ENCODE results near the gene APOL1.

The APOL1 gene

DNA sequence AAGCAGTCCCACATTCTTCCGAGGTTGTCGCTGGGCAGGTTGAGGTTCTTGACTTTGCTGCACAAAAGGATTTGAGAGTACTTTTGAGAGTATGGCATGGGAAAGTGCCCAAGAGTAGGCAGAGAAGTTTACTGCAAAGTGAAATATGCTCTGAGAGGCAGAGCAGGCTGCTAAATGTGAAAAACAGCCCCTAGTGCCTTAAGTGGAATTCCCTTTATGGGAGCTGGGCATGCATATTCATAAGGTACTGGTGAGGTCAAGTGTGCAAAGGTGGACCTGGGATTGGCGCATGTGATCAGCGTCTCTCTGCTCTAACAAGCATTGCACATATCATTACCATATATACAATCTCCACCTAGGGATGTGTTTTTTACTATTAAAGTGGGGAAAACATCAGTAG is 39.3 kb upstream of the APOL1 start:
- peak overlapping the region in 1 of 2 experiments; percentile 30 for H3K4me3 ChIP-seq (ENCODE audit: low read depth in 1 of 2, low read length in 1 of 2)
- H3K27ac ChIP-seq = peak overlapping the region; percentile 83
- peaks cover 36 to 39% of the 10 kb centered on the region in 2 experiments for H3K4me1 ChIP-seq (ENCODE audit: control insufficient read depth in 1 of 2, insufficient read depth in 1 of 2, low read depth in 1 of 2, low read length in 1 of 2)
- TF ChIP-seq, protein P1, sequence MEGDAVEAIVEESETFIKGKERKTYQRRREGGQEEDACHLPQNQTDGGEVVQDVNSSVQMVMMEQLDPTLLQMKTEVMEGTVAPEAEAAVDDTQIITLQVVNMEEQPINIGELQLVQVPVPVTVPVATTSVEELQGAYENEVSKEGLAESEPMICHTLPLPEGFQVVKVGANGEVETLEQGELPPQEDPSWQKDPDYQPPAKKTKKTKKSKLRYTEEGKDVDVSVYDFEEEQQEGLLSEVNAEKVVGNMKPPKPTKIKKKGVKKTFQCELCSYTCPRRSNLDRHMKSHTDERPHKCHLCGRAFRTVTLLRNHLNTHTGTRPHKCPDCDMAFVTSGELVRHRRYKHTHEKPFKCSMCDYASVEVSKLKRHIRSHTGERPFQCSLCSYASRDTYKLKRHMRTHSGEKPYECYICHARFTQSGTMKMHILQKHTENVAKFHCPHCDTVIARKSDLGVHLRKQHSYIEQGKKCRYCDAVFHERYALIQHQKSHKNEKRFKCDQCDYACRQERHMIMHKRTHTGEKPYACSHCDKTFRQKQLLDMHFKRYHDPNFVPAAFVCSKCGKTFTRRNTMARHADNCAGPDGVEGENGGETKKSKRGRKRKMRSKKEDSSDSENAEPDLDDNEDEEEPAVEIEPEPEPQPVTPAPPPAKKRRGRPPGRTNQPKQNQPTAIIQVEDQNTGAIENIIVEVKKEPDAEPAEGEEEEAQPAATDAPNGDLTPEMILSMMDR (IDR thresholded peaks at IDR 0.05) = no peak
- H3K9me3 ChIP-seq = no peaks in the 10 kb centered on the region
- H3K36me3 ChIP-seq = no peaks in the 10 kb centered on the region
- no peaks in the 10 kb centered on the region for H3K27me3 ChIP-seq

DNA sequence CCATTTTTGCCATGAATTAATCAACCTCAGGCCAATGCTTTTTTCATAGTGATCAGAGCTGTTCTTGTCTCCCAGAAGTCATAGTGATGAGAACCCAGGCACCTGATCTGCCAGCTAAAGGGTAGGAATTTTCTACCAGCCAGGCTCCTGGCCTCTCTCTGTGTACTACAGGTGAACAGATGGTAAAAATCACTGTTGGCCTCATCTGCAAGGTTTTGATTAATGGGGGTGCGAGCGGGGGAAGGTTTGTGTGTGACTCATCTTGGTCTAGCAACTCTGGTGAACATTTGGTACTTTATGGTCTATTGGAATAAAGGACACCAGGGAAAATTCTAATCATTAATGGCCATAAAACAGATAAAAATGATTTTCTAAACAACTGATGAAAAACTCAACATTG is 37.0 kb upstream of the APOL1 start:
- H3K27ac ChIP-seq = no peak overlapping the region
- TF ChIP-seq, protein P1 (IDR thresholded peaks at IDR 0.05) = no peak
- peaks cover 29 to 30% of the 10 kb centered on the region in 2 experiments for H3K4me1 ChIP-seq (ENCODE audit: control insufficient read depth in 1 of 2, insufficient read depth in 1 of 2, low read depth in 1 of 2, low read length in 1 of 2)
- H3K4me3 ChIP-seq (ENCODE audit: low read depth in 1 of 2, low read length in 1 of 2) = no peak overlapping the region
- no peaks in the 10 kb centered on the region for H3K9me3 ChIP-seq
- H3K36me3 ChIP-seq = no peaks in the 10 kb centered on the region
- peaks cover 9% of the 10 kb centered on the region for H3K27me3 ChIP-seq

DNA sequence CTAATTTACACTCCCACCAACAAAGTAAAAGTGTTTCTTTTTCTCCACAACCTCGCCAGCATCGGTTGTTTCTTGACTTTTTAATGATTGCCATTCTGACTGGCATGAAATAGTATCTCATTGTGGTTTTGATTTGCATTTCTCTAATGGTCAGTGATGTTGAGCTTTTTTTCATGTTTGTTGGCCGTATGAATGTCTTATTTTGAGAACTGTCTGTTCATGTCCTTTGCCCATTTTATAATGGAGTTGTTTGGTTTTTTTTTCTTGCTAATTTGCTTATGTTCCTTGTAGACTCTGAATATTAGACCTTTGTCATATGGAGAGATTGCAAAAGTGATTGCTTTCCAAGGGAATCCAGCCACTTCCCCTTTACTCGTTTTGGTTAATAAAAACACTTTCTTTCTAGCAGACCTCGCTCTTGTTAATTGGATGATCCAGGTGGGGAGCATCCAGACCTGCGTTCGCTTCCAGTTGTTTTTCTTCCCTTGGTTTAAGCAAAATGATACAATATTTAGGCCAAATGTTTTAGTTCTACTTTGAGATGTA is 34.2 kb upstream of the APOL1 start:
- peaks cover 1 to 3% of the 10 kb centered on the region in 2 experiments for H3K4me1 ChIP-seq (ENCODE audit: control insufficient read depth in 1 of 2, insufficient read depth in 1 of 2, low read depth in 1 of 2, low read length in 1 of 2)
- H3K36me3 ChIP-seq = no peaks in the 10 kb centered on the region
- no peak overlapping the region for H3K27ac ChIP-seq
- H3K27me3 ChIP-seq = peaks cover 9% of the 10 kb centered on the region
- H3K4me3 ChIP-seq (ENCODE audit: low read depth in 1 of 2, low read length in 1 of 2) = no peak overlapping the region
- no peaks in the 10 kb centered on the region for H3K9me3 ChIP-seq
- TF ChIP-seq, protein P1 (IDR thresholded peaks at IDR 0.05) = no peak

DNA sequence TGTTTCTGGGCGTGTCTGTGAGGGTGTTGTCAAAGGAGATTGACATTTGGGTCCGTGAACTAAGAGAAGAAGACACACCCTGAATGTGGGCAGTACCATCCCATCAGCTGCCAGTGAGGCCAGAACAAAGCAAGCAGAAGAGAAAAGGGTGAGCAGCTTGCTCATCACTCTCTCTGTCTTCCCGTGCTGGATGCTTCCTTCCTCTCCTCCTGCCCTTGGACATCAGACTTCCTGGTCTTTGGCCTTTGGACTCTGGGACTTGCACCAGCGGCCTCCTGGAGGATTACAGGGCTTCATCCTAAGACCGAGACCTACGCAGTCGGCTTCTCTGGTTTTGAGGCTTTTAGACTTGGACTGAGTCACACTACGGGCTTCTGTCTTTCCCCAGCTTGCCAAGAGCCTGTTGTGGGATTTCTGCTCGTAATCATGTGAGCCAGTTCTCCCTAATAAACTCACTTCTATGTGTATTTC is 32.4 kb upstream of the APOL1 start:
- H3K4me1 ChIP-seq (ENCODE audit: control insufficient read depth in 1 of 2, insufficient read depth in 1 of 2, low read depth in 1 of 2, low read length in 1 of 2) = no peaks in the 10 kb centered on the region
- no peak overlapping the region for H3K27ac ChIP-seq
- peaks cover 3% of the 10 kb centered on the region for H3K36me3 ChIP-seq
- no peaks in the 10 kb centered on the region for H3K9me3 ChIP-seq
- no peak overlapping the region for H3K4me3 ChIP-seq (ENCODE audit: low read depth in 1 of 2, low read length in 1 of 2)
- peaks cover 9% of the 10 kb centered on the region for H3K27me3 ChIP-seq
- TF ChIP-seq, protein P1 (IDR thresholded peaks at IDR 0.05) = no peak

DNA sequence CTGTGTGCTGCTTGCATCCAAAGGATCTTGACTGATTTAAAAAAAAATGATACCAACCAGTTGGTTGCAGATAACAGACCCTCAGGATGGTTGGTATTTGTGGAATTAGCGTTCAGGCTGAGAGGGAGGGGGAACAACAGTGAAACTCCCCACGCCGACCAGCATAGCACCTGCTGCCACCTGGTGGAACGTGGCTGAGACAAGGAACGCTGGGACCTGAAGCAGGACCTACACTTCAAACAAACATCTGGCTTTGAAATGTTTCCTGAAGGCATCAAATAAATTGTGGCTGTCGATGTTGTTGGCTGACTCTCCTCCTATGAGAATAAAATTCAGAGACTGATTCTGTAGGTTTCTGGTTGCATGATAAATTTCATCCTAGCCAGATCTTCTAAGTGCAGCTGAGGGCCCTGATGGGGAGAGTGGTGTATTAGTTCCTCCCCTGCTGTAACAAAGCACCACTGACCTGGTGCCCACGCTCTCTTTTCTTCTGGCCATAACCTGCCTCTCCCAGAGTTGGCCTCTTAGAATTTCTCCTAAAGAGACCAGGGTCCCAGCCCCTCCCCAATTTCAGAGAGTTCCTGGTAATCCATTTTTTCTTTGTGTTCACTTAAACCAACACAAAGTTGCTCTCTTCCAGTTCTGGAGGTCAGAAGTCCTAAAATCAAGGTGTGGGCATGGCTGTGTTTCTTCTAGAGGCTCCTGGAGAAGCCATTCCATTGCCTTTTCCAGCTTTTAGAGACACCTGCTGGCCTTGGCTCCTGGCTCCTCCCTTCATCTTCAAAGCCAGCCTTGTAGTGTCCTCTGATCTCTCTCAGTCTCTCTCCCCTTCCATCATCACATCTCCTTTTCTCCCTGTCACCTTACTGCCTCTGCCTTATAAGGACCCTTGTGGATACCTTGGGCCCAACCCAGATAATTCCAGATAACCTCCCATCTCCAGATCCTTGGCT is 30.9 kb upstream of the APOL1 start:
- H3K4me1 ChIP-seq (ENCODE audit: control insufficient read depth in 1 of 2, insufficient read depth in 1 of 2, low read depth in 1 of 2, low read length in 1 of 2) = no peaks in the 10 kb centered on the region
- H3K27ac ChIP-seq = peak overlapping the region; percentile 3
- TF ChIP-seq, protein P1 (IDR thresholded peaks at IDR 0.05) = peak; percentile 67
- H3K27me3 ChIP-seq = peaks cover 9% of the 10 kb centered on the region
- H3K36me3 ChIP-seq = peaks cover 12% of the 10 kb centered on the region
- no peak overlapping the region for H3K4me3 ChIP-seq (ENCODE audit: low read depth in 1 of 2, low read length in 1 of 2)
- no peaks in the 10 kb centered on the region for H3K9me3 ChIP-seq

Data from neutrophil (primary cell).